ENCODE results near the gene PCNX3.

DNA sequence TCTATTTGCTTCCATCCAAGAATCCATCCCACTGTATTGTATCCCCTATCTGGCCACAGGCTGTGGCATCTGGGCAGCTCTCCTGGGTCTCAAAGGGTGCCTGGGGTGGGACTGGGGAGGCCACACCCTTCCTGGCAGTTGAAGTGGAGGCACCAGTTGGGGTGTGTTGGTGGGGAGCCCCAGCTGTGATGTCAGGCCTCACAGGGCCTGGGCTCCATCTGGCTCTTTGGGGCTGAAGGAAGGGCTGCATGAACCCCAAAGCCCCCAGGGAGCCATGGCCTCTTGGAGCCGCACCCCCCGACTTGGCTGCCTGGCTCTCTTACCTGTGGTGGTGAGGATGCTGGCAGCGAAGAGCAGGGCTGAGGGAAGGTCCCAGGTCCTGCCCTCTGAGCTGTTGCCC, 20.4 kb upstream of the PCNX3 start:
- TF ChIP-seq, protein P1, sequence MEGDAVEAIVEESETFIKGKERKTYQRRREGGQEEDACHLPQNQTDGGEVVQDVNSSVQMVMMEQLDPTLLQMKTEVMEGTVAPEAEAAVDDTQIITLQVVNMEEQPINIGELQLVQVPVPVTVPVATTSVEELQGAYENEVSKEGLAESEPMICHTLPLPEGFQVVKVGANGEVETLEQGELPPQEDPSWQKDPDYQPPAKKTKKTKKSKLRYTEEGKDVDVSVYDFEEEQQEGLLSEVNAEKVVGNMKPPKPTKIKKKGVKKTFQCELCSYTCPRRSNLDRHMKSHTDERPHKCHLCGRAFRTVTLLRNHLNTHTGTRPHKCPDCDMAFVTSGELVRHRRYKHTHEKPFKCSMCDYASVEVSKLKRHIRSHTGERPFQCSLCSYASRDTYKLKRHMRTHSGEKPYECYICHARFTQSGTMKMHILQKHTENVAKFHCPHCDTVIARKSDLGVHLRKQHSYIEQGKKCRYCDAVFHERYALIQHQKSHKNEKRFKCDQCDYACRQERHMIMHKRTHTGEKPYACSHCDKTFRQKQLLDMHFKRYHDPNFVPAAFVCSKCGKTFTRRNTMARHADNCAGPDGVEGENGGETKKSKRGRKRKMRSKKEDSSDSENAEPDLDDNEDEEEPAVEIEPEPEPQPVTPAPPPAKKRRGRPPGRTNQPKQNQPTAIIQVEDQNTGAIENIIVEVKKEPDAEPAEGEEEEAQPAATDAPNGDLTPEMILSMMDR (IDR thresholded peaks at IDR 0.05): no peak
- no peak for TF ChIP-seq POLR2AphosphoS5 (IDR thresholded peaks at IDR 0.05)
- no peak for TF ChIP-seq POLR2A (IDR thresholded peaks at IDR 0.05)
